H1 (cell line): ENCODE data around the gene NME7. TPM values are rescaled to one million over a fixed set of nuclear protein-coding genes. Genes with fewer than 3 reads are reported as not detected.
"Not testable (repeated sequence)": the region's sequence is repeated elsewhere in the genome, so short reads cannot be mapped to it uniquely, and the experiment has no call there.

Experiments used
- CTCF ChIA-PET: fragments of 300-600 bp; sonication (Branson Sonifier 250); formaldehyde crosslinking; loops from one replicate; lab custom pipeline; 2021; ENCODE audit not compliant: partially characterized antibody; lab: Charles Lee
- POLR2A ChIA-PET: fragments of 300-600 bp; sonication (Branson Sonifier 250); formaldehyde crosslinking; loops from one replicate; lab custom pipeline; 2021; ENCODE audit warnings: inconsistent platforms; ENCODE audit not compliant: partially characterized antibody; lab: Charles Lee
- DNase-seq, 2 experiments: peaks; one replicate each; pipeline versions ENCODE4 v3.0.0 to v3.0.0-alpha.2; 2010 to 2022; ENCODE audit warnings: low spot score in 2 of 2, low read depth in 1 of 2, mixed read lengths in 1 of 2
- FAIRE-seq: peaks from 2 replicates; lab custom pipeline; 2011; peaks lifted over from hg19 to GRCh38; lab: Jason Lieb, UNC
- H2AFZ ChIP-seq: 2 replicates; pipeline ENCODE4 v1.8.1; 2012; ENCODE audit warnings: low read length, inconsistent platforms
- H2AK5ac ChIP-seq: 2 replicates; pipeline ENCODE4 v1.6.1; 2013; ENCODE audit warnings: low read depth, low read length
- H2BK120ac ChIP-seq: replicated peaks from 2 replicates; pipeline ENCODE3; 2013; ENCODE audit warnings: low read depth, low read length, inconsistent platforms
- H2BK12ac ChIP-seq: 2 replicates; pipeline ENCODE4 v1.6.1; 2013; ENCODE audit warnings: low read depth, low read length
- H2BK15ac ChIP-seq: 2 replicates; pipeline ENCODE4 v1.6.1; 2013; ENCODE audit warnings: low read length
- H2BK20ac ChIP-seq: 2 replicates; pipeline ENCODE4 v1.6.1; 2013; ENCODE audit warnings: low read length
- H2BK5ac ChIP-seq: 2 replicates; pipeline ENCODE4 v1.6.1; 2013; ENCODE audit warnings: low read depth, low read length
- H3K14ac ChIP-seq: 2 replicates; pipeline ENCODE4 v1.6.1; 2013; ENCODE audit warnings: inconsistent platforms; ENCODE audit not compliant: insufficient read length
- H3K18ac ChIP-seq: 2 replicates; pipeline ENCODE4 v1.6.1; 2013; ENCODE audit warnings: low read length; ENCODE audit errors: extremely low read depth
- H3K23ac ChIP-seq: 2 replicates; pipeline ENCODE4 v1.6.1; 2013; ENCODE audit warnings: inconsistent platforms; ENCODE audit not compliant: insufficient read length
- H3K23me2 ChIP-seq: 2 replicates; pipeline ENCODE4 v1.6.1; 2013; ENCODE audit warnings: low read depth, low read length
- H3K27ac ChIP-seq: 2 replicates; pipeline ENCODE4 v1.6.1; 2011; ENCODE audit warnings: low read depth, low read length, inconsistent platforms
- H3K27me3 ChIP-seq, 4 experiments: replicated peaks in 1 of 4; 1 replicate in 1 of 4; 2 replicates in 3 of 4; pipeline versions ENCODE4 v1.6.1 to v1.8.1; 2011 to 2013; ENCODE audit warnings: low read length in 3 of 4, mild to moderate bottlenecking in 3 of 4, inconsistent platforms in 2 of 4, mixed read lengths in 2 of 4, moderate library complexity in 1 of 4; ENCODE audit not compliant: control insufficient read depth in 3 of 4, insufficient read depth in 3 of 4; ENCODE audit errors: extremely low read depth in 1 of 4
- H3K36me3 ChIP-seq, 4 experiments: 2 replicates each; pipeline versions ENCODE4 v1.6.1 to v1.8.1; 2011 to 2013; ENCODE audit warnings: mild to moderate bottlenecking in 4 of 4, low read length in 3 of 4, moderate library complexity in 2 of 4, control low read depth in 1 of 4, inconsistent platforms in 1 of 4; ENCODE audit not compliant: insufficient read depth in 4 of 4, control insufficient read depth in 2 of 4
- H3K4ac ChIP-seq: replicated peaks from 2 replicates; pipeline ENCODE3; 2013; ENCODE audit warnings: low read length, low read depth, mixed read lengths, inconsistent platforms; ENCODE audit not compliant: insufficient read length
- H3K4me1 ChIP-seq, 4 experiments: replicated peaks in 1 of 4; 1 replicate in 1 of 4; 2 replicates in 3 of 4; pipeline versions ENCODE4 v1.6.1 to v1.8.1; 2011 to 2013; ENCODE audit warnings: low read length in 3 of 4, inconsistent platforms in 2 of 4, mixed read lengths in 1 of 4; ENCODE audit not compliant: insufficient read depth in 4 of 4, control insufficient read depth in 3 of 4
- H3K4me2 ChIP-seq, 2 experiments: 2 replicates each; pipeline versions ENCODE4 v1.6.1 to v1.8.1; 2011 to 2013; ENCODE audit warnings: low read depth in 2 of 2, low read length in 2 of 2, control low read depth in 1 of 2, inconsistent platforms in 1 of 2, mild to moderate bottlenecking in 1 of 2; ENCODE audit not compliant: insufficient read depth in 1 of 2
- H3K4me3 ChIP-seq, 4 experiments: fragments of 200-600, 300-600 bp in 1 of 4; sonication (generic), shearing (Covaris generic), sonication (Bioruptor Twin) in 1 of 4; 2 replicates each; pipeline versions ENCODE4 v1.5.1 to v1.8.1; 2011 to 2016; ENCODE audit warnings: low read length in 4 of 4, low read depth in 3 of 4, control low read depth in 2 of 4, inconsistent platforms in 2 of 4, mild to moderate bottlenecking in 2 of 4, mixed read lengths in 1 of 4, moderate library complexity in 1 of 4; ENCODE audit not compliant: insufficient read depth in 2 of 4; ENCODE audit errors: extremely low read depth in 1 of 4
- H3K56ac ChIP-seq: replicated peaks from 2 replicates; pipeline ENCODE3; 2013; ENCODE audit warnings: low read depth, mild to moderate bottlenecking, mixed read lengths, low read length, inconsistent platforms; ENCODE audit not compliant: insufficient read length
- H3K79me1 ChIP-seq: 2 replicates; pipeline ENCODE4 v1.6.1; 2013; ENCODE audit warnings: low read depth, low read length, control low read depth
- H3K79me2 ChIP-seq, 2 experiments: 2 replicates each; pipeline versions ENCODE4 v1.6.1 to v1.8.1; 2012 to 2013; ENCODE audit warnings: low read length in 2 of 2, mild to moderate bottlenecking in 2 of 2, inconsistent platforms in 1 of 2; ENCODE audit not compliant: insufficient read depth in 2 of 2, control insufficient read depth in 1 of 2
- H3K9ac ChIP-seq, 4 experiments: replicated peaks in 1 of 4; 1 replicate in 1 of 4; 2 replicates in 3 of 4; pipeline versions ENCODE4 v1.6.1 to v1.8.1; 2011 to 2013; ENCODE audit warnings: low read depth in 3 of 4, low read length in 3 of 4, control low read depth in 2 of 4, mild to moderate bottlenecking in 2 of 4, moderate library complexity in 2 of 4, inconsistent platforms in 1 of 4; ENCODE audit errors: extremely low read depth in 1 of 4
- H3K9me3 ChIP-seq, 2 experiments: 2 replicates each; pipeline versions ENCODE4 v1.6.1 to v1.8.1; 2012 to 2013; ENCODE audit warnings: mild to moderate bottlenecking in 2 of 2, moderate library complexity in 2 of 2, control low read depth in 1 of 2, inconsistent platforms in 1 of 2, low read depth in 1 of 2, low read length in 1 of 2, mixed read lengths in 1 of 2; ENCODE audit not compliant: insufficient read depth in 2 of 2
- H4K20me1 ChIP-seq, 2 experiments: replicated peaks in 1 of 2; 2 replicates each; pipeline versions ENCODE3 to v1.8.1; 2011 to 2013; ENCODE audit warnings: inconsistent platforms in 2 of 2, low read length in 2 of 2, mild to moderate bottlenecking in 1 of 2; ENCODE audit not compliant: insufficient read depth in 2 of 2, control insufficient read depth in 1 of 2
- H4K5ac ChIP-seq: 2 replicates; pipeline ENCODE4 v1.6.1; 2013; ENCODE audit warnings: low read length, low read depth, mixed read lengths, inconsistent platforms; ENCODE audit not compliant: insufficient read length
- H4K8ac ChIP-seq: 2 replicates; pipeline ENCODE4 v1.8.0; 2013; ENCODE audit warnings: mild to moderate bottlenecking, moderate library complexity, low read length, inconsistent platforms; ENCODE audit not compliant: insufficient read depth; ENCODE audit errors: extremely low read depth
- H4K91ac ChIP-seq: replicated peaks from 2 replicates; pipeline ENCODE3; 2013; ENCODE audit warnings: low read length, mixed read lengths, inconsistent platforms; ENCODE audit not compliant: insufficient read length
- BCL11A ChIP-seq, 2 experiments: IDR thresholded peaks; one replicate each; pipeline ENCODE4 v1.6.1; 2011; ENCODE audit warnings: low read depth in 2 of 2, low read length in 2 of 2, mild to moderate bottlenecking in 2 of 2
- WGBS, 2 experiments: shearing (Covaris generic) in 1 of 2; methylation state at CpG; one replicate each; pipeline versions ENCODE4 v1.1.6 to v1.1.7; 2013 to 2015; ENCODE audit warnings: low lambda C conversion rate in 2 of 2, mixed read lengths in 2 of 2, inconsistent platforms in 1 of 2, low coverage in 1 of 2, missing lambda C conversion rate in 1 of 2; ENCODE audit not compliant: insufficient replicate concordance in 2 of 2, insufficient coverage in 1 of 2, insufficient read length in 1 of 2; ENCODE audit errors: extremely low coverage in 1 of 2, missing lambda C conversion rate in 1 of 2; 5-methylcytosine and 5-hydroxymethylcytosine counted together
- polyA plus RNA-seq, 7 experiments: library from polyadenylated mRNA; depleted of rRNA in 3 of 7; stranded (reverse) in 5 of 7; unstranded in 2 of 7; fragments of >200 nt in 5 of 7; fragments of 200-250 nt in 2 of 7; gene quantifications; 1 replicate in 5 of 7; 2 replicates in 1 of 7; 4 replicates in 1 of 7; pipeline versions ENCODE4 v1.2.1 to v1.2.3, GENCODE V29; 2011 to 2013; ENCODE audit warnings: missing spikeins in 2 of 7, mixed read lengths in 2 of 7
- total RNA-seq: library from RNA; stranded (reverse); fragmentation: NEBNext Ultra II Directional; extraction: Animal tissue kit (Norgen Biotek cat#: 25700); gene quantifications from 2 replicates; pipeline ENCODE4 v1.2.1, GENCODE V29; 2021

NME7 gene
- total and polyA plus RNA-seq, 2 of the 8 experiments (the other 6 are each of a cell fraction or from before 2014, with no cell fraction given) = 11.6 to 28.5 TPM

GRCh38 chr1:169287280-169287679 lies 80.3 kb downstream of the NME7 start:
- ChIA-PET POLR2A (no interaction called here), CTCF (interaction anchor here (1.2 to 1.4 kb wide), 2 partner anchors 24 to 25 kb away, joined by 3 to 4 read pairs; no protein-coding TSS in a partner anchor)
- no peak for TF ChIP-seq BCL11A (IDR thresholded peaks at IDR 0.05; ENCODE audit: low read depth in 2 of 2, low read length in 2 of 2)
- no peak overlapping the region for H4K8ac ChIP-seq
- no peak overlapping the region for H4K5ac ChIP-seq
- H4K91ac ChIP-seq = no peak overlapping the region
- no peak overlapping the region for H3K4me2 ChIP-seq
- no peak overlapping the region for H3K27ac ChIP-seq
- no peak overlapping the region for H2BK15ac ChIP-seq
- H3K79me1 ChIP-seq = no peaks in the 10 kb centered on the region
- no peak overlapping the region for H2AFZ ChIP-seq
- H3K79me2 ChIP-seq = no peaks in the 10 kb centered on the region
- no peak overlapping the region for H3K18ac ChIP-seq
- no peak overlapping the region for H2BK20ac ChIP-seq
- H4K20me1 ChIP-seq = no peaks in the 10 kb centered on the region
- H3K9ac ChIP-seq = no peak overlapping the region
- H3K56ac ChIP-seq = no peak overlapping the region
- no peak overlapping the region for H2BK120ac ChIP-seq
- peaks cover 0 to 6% (median 1%) of the 10 kb centered on the region in 4 experiments; a peak in 2 of 7 replicates for H3K4me1 ChIP-seq
- no peak for DNase-seq
- no peaks in the 10 kb centered on the region for H3K9me3 ChIP-seq
- no peak overlapping the region for H3K14ac ChIP-seq
- WGBS, 2 experiments = 83% methylated on average over 1 of the region's 1 CpG; no CpG with 5 or more reads in 1 of the 2 experiments
- H3K27me3 ChIP-seq = no peaks in the 10 kb centered on the region
- H3K23ac ChIP-seq = no peak overlapping the region
- no peaks in the 10 kb centered on the region; a peak in 1 of 8 replicates for H3K36me3 ChIP-seq
- no peak overlapping the region for H2BK5ac ChIP-seq
- FAIRE-seq = no peak
- no peaks in the 10 kb centered on the region for H3K23me2 ChIP-seq
- no peak overlapping the region for H3K4ac ChIP-seq
- H2BK12ac ChIP-seq = no peak overlapping the region
- no peak overlapping the region for H3K4me3 ChIP-seq
- no peak overlapping the region for H2AK5ac ChIP-seq

DNA sequence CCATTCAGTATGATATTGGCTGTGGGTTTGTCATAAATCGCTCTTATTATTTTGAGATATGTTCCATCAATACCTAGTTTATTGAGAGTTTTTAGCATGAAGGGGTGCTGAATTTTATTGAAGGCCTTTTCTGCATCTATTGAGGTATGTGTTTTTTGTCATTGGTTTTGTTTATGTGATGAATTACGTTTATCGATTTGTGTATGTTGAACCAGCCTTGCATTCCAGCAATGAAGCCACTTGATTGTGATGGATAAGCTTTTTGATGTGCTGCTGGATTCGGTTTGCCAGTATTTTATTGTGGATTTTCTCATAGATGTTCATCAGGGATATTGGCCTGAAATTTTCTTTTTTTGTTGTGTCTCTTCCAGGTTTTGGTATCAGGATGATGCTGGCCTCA lies 86.0 kb downstream of the NME7 start:
- CTCF ChIA-PET = not testable (repeated sequence)

More for the DNA sequence above, 86.0 kb downstream of the NME7 start:
- H4K8ac ChIP-seq, H3K23ac ChIP-seq, DNase-seq, H3K14ac ChIP-seq, H3K79me2 ChIP-seq, H2BK20ac ChIP-seq, H2BK12ac ChIP-seq, H3K36me3 ChIP-seq, H3K4ac ChIP-seq, H3K18ac ChIP-seq, FAIRE-seq, H3K27ac ChIP-seq, H2AFZ ChIP-seq, H3K79me1 ChIP-seq, H4K5ac ChIP-seq, H3K4me3 ChIP-seq, H4K91ac ChIP-seq, H2BK120ac ChIP-seq, H3K9ac ChIP-seq, H3K4me2 ChIP-seq, H4K20me1 ChIP-seq, H2BK15ac ChIP-seq, H3K27me3 ChIP-seq, H2AK5ac ChIP-seq, H2BK5ac ChIP-seq, H3K4me1 ChIP-seq, H3K23me2 ChIP-seq, POLR2A ChIA-PET, H3K56ac ChIP-seq: not testable (repeated sequence)
- H3K9me3 ChIP-seq = peaks cover 0 to 14% of the 10 kb centered on the region in 2 experiments; a peak in 2 of 4 replicates
- 97% methylated on average over 4 of the region's 4 CpGs; no CpG with 5 or more reads in 1 of the 2 experiments for WGBS, 2 experiments
